SU-DHL-6 (cell line): ENCODE results near the gene F2R.

ENCODE experiments used
- CTCF ChIP-seq: fragments of 200-600 bp; sonication (generic); IDR thresholded peaks from one replicate; pipeline ENCODE4 v1.5.1; 2017; ENCODE audit warnings: antibody characterized with exemption, mild to moderate bottlenecking, low read length, moderate library complexity; ENCODE audit not compliant: insufficient read depth, poor library complexity, severe bottlenecking
- EZH2phosphoT487 ChIP-seq: fragments of 200-600 bp; sonication (generic), shearing (Covaris generic); conservative IDR thresholded peaks from 2 replicates; pipeline ENCODE4 v1.6.1; 2018; ENCODE audit warnings: mild to moderate bottlenecking, antibody characterized with exemption, low read length, moderate library complexity, mixed read lengths

- TF ChIP-seq CTCF = no peak
- no peak for TF ChIP-seq EZH2phosphoT487
Measured at GRCh38 chr5:76718880-76719279, 3.0 kb downstream of the F2R start.
